ENCODE data around the gene CLEC4E. TPM values are rescaled to one million over a fixed set of nuclear protein-coding genes. Genes with fewer than 3 reads are reported as not detected.
"Not testable (repeated sequence)": the region's sequence is repeated elsewhere in the genome, so short reads cannot be mapped to it uniquely, and the experiment has no call there.

Gene CLEC4E, protein sequence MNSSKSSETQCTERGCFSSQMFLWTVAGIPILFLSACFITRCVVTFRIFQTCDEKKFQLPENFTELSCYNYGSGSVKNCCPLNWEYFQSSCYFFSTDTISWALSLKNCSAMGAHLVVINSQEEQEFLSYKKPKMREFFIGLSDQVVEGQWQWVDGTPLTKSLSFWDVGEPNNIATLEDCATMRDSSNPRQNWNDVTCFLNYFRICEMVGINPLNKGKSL
- 1 to 10 TPM; 1.1 to 8.2 (median 5.5) TPM for polyA plus RNA-seq

DNA sequence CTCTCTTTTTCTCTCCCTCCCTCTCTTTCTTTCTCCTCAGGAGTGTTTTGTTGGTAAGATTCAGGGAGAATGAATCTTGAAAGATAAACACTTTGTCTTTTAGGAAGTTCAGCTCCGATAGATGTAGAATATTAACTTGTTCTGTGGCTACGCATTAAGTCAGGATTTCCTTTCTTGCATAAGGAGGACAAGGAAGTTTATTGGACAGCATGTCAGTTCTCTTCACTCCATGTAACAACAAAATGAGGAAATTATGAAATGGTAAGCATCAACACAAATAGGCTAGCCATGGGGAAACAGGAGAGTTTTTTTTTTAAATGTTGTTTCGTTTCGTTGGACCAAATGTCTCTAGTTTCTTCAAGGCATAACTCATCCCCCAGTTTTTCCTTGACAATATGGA lies at the start of gene CLEC4E:
CLEC4E (minus strand) TSS at position 75 of the 400 bp plus-strand sequence. CDS start 108 bp downstream, outside the sequence.
- not testable (repeated sequence) for H3K27ac ChIP-seq (ENCODE audit: low read depth, low read length)
- WGBS, 3 donors, result 23 to 36% (median 34%) methylated on average over 4 of the region's 4 CpGs

DNA sequence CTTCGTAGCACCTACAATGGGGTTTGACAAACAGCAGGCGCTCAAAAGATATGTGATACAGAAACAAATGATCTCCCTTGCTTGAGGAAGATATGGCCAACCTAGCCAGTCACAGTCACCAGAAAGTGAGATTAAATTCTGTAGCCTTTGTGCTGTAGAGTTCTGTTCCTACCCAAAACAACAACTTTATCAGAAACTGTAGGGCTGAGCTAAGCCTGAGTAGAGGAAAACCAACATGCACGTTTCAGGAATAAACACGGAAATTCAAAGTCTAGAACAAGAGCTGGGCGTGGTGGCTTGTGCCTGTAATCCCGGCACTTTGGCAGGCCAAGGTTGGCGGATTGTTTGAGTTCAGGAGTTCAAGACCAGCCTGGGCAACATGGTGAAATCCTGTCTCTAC lies 49.0 kb upstream of the CLEC4E start:
- no peak overlapping the region for H3K27ac ChIP-seq (ENCODE audit: low read depth, low read length)
- WGBS, 3 donors, result 71 to 89% (median 88%) methylated on average over 7 of the region's 7 CpGs

DNA sequence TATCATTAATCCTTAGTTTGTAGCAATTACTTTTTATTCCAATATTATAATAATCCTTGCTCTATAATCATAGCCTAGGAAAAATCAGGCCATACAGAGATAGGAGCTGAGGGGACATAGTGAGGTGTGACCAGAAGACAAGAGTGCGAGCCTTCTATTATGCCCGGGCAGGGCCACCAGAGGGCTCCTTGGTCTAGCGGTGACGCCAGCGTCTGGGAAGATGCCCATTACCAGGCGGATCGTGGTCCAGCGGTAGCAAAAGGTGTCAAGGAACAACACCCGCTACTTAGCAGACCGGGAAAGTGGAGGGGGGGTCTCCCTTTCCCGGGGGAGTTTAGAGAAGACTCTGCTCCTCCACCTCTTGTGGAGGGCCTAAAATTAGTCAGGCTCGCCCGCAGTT lies 43.8 kb upstream of the CLEC4E start:
- not testable (repeated sequence) for H3K27ac ChIP-seq (ENCODE audit: low read depth, low read length)
- 84 to 92% (median 88%) methylated on average over 13 of the region's 13 CpGs for WGBS, 3 donors

DNA sequence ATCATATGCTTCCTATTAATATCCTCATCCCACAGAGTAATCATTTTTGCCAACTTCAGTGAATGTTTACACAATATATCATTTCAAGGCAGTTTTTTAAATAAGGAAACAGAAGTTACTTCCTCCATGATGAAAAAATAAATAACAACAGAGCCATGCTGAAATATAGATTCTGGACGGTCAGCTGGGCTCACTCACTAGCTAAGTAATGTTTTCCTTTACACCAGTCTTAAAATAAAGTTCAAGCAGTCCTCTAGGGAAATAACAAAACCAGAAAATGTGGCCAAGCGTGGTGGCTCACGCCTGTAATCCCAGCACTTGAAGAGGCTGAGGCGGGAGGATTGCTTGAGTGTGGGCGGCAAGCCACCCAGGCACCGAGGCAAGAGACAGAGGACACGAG lies 43.3 kb upstream of the CLEC4E start:
- no peak overlapping the region for H3K27ac ChIP-seq (ENCODE audit: low read depth, low read length)
- WGBS, 3 donors, result 44 to 75% (median 61%) methylated on average over 7 of the region's 7 CpGs

DNA sequence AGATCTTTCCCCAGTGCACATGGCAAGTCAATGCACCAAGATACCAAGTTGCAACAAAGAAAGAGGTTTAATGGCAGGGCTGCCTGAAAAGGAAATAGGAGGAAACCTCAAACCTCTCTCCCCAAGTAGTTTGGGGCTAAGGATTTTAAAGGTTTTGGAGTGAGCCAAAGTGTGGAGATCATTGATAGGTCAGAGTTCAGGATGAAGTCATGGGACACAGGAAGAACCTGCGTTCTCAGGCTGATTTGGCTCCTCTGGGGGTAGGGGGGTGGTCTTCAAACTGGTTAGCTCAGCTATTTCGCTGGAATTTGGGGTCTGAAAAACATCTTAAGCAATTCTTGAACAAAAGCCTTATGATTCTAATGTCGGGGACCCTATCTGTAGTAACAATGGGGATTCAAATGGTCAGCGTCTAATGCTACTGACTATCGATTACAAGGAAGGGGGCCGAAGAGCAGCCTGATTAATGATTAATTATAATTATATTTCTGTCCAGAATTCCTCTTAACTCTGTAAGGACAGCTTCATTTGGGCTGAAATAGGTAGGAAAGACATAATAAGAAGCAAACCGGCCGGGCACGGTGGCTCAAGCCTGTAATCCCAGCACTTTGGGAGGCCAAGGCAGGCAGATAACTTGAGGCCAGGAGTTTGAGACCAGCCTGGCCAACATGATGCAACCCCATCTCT lies 40.5 kb upstream of the CLEC4E start:
- no peak overlapping the region for H3K27ac ChIP-seq (ENCODE audit: low read depth, low read length)
- 31 to 73% (median 69%) methylated on average over 9 of the region's 9 CpGs for WGBS, 3 donors

DNA sequence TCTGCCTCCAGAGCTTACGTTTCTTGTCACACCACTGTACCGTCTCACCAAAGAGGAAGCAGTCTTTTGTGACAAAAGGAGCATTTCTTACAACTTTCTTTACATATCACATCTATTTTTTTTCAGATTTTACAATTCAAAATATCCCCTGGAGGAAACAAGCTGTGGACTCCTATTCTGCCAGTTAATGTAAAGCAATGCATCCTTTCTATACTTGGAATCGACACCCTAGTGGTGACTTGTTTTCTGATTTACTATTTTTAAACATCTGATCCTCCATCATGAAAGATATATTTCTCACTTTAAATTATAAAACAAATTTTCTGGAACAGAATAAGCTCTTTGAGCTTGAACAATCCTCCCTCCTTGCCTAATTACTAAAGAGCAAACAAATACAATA lies 37.2 kb upstream of the CLEC4E start:
- WGBS, 3 donors, result 71 to 82% (median 74%) methylated on average over 3 of the region's 3 CpGs
- H3K27ac ChIP-seq (ENCODE audit: low read depth, low read length), result no peak overlapping the region

DNA sequence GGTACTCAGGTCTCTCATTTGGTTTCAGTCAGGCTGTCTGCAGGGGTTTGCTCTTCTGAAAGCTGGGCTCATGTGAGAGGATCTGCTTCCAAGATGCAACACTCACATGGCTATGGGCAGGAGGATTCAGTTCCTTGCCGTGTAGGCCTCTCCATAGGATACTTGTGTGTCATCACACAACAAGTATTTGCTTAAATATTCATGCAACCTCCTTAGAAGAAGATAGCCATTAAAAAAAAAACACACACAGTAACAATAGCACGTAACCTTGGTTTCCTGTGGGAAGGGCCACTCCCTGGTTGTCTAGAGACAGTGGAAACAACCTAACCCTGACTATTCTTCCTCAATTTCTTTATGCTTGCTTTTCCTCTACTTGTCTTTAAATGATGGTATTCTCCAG lies 31.8 kb upstream of the CLEC4E start:
- WGBS, 3 donors, result 19 to 64% (median 20%) methylated on average over 2 of the region's 2 CpGs

DNA sequence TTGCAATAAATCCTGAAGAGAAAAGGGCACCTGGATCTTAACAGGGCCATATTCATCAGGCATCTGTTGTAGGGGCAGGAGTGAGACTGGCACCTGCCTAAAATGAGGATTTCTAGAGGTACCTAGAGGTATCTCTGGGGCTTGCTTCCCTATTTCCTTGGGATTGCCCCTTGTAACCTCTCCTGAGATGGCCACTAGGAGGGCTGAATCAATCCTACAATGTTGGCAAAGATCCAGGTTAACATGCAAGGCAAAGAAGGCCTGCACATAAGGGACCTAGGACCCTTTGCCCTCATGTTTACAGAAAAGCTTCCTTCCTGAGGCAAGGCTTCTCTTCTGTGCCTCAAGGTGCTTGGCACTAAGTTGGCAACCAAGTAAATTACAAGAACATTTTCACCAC lies 25.8 kb upstream of the CLEC4E start:
- no peak overlapping the region for H3K27ac ChIP-seq (ENCODE audit: low read depth, low read length)

More for the DNA sequence above, 31.8 kb upstream of the CLEC4E start:
- no peak overlapping the region for H3K27ac ChIP-seq (ENCODE audit: low read depth, low read length)

DNA sequence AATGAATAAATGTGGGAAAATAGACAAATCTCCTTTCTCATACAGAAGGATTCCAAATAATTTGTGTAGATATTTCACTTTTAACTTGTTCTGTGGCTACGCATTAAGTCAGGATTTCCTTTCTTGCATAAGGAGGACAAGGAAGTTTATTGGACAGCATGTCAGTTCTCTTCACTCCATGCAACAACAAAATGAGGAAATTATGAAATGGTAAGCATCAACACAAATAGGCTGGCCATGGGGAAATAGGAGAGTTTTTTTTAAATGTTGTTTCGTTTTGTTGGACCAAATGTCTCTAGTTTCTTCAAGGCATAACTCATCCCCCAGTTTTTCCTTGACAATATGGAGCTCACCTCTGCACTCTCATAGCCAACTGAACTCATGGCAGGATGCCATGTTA lies 25.3 kb upstream of the CLEC4E start:
- 35 to 66% (median 37%) methylated on average over 2 of the region's 2 CpGs for WGBS, 3 donors
- H3K27ac ChIP-seq (ENCODE audit: low read depth, low read length), result not testable (repeated sequence)

DNA sequence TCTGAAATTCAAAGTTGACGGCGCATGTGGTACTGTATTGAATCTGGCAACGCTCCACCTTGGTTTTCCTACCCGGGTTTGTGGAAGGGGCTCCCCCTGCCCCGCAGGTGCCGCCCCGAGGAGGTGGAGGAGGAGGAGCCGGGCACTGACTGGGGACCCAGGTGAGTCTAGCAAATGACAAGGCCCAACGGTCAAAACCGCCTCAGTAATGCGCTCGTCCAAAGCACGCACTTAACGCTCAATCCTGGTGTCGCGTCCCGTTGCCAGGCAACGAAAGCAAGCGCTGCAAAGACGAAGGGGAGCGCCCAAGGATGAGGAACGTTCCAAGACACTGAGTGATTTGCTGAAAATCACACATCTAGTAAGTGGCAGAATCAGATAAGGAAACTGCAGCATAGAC lies 24.0 kb upstream of the CLEC4E start:
- H3K27ac ChIP-seq (ENCODE audit: low read depth, low read length), result no peak overlapping the region
- 44 to 71% (median 66%) methylated on average over 22 of the region's 22 CpGs for WGBS, 3 donors

DNA sequence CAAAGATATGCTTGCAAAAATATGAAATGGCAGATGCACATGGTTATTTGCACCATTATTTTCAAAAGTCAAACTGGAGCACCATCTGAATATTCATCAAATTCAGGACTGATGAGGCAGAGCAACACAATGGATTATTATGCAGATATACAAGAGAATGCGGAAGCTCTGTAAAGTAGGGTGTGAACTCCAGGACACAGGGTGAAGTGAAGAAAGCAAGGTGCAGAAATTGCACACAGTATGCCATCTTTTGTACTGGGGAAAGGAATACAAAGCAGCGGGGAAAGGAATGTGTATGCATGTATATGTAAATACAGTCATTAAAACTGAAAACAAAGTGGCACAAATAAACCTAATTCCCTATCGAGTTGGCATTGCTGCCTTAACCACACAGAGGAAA lies 22.7 kb upstream of the CLEC4E start:
- 57 to 76% (median 74%) methylated on average over 3 of the region's 3 CpGs for WGBS, 3 donors
- H3K27ac ChIP-seq (ENCODE audit: low read depth, low read length), result no peak overlapping the region

DNA sequence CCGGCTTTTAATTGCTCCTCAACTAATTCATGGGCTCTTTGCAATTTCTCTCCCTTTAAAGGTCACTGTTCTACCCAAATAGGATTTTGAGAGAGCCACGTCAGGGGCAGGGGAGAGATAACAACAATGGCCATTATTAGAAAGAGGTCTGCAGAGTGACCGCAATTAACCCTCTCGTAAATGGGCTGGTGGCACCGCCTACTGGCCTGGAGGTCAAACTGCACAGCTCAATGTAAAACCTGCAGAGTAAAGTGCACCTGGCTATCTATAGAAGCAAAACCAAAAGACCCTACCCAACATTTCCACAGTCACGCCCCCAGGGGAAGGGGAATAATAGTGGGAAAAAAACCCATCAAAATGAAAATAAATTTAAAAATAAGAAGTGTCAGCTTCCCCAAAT lies 21.6 kb upstream of the CLEC4E start:
- no peak overlapping the region for H3K27ac ChIP-seq (ENCODE audit: low read depth, low read length)
- 58 to 95% (median 92%) methylated on average over 6 of the region's 6 CpGs for WGBS, 3 donors

DNA sequence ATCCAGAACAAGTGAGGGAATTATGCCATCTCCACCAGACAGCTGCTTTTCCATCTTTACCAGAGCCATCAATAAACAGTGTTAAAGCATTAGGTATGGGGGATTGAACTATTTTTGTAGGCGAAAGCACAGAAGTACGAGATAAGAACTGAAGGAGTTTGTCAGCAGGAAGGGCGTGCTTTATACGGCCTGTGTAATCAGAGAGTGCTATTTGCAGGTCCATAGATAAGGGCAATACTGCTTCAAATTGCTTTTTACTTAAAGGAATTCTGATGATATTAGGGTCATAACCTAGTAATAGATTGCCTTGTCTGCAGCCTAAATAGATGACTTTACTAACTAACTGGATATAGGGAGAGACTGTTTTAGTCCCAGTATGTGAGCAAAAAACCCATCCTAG lies 20.3 kb upstream of the CLEC4E start:
- 42 to 71% (median 62%) methylated on average over 4 of the region's 4 CpGs for WGBS, 3 donors

DNA sequence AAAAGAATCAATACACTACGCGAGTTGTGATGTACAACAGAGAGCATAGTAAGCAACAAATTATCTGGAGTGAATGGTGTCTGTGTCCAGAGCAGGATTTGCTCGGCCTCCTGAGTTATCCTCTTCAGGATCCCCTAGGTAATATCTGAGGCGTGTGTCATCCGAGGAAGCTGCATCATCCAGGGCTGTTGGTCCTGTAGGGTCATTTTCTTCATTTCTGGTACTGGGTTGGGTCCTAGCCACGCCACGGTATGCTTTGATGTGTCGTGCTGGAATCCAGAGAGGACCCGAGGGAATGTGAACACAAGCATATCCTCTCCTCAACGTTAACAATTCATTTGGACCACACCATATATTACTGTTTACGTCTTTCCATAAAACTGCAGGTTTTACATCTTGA lies 19.0 kb upstream of the CLEC4E start:
- WGBS, 3 donors, result 75 to 78% (median 77%) methylated on average over 11 of the region's 11 CpGs
- no peak overlapping the region for H3K27ac ChIP-seq (ENCODE audit: low read depth, low read length)

More for the DNA sequence above, 20.3 kb upstream of the CLEC4E start:
- H3K27ac ChIP-seq (ENCODE audit: low read depth, low read length), result no peak overlapping the region

DNA sequence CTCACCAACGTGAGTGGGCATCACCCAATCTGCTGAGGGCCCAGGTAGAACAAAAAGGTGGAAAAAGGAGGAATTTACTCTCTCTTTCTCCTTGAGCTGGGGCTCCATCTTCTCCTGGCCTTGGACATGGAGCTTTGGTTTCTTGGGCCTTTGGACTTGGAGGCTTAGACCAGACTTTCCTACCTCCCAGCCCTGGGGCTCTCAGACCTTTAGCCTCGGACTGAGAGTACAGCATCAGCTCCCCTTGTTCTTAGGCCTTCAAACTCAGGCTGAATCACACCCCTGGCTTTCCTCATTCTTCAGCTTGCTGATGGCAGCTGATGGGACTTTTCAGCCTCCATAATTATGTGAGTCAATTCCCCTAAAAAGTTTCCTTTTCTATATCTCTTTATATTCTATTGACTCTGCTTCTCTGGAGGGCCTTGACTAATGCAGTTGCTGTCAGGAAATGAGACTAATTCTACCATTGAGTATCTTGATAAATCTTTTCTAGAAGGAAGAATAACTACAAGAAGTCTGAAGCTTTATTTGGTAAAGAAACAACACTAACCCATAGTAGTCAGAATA lies 15.9 kb upstream of the CLEC4E start:
- WGBS, 3 donors, result 71 to 84% (median 79%) methylated on average over 2 of the region's 2 CpGs
- H3K27ac ChIP-seq (ENCODE audit: low read depth, low read length), result no peak overlapping the region

DNA sequence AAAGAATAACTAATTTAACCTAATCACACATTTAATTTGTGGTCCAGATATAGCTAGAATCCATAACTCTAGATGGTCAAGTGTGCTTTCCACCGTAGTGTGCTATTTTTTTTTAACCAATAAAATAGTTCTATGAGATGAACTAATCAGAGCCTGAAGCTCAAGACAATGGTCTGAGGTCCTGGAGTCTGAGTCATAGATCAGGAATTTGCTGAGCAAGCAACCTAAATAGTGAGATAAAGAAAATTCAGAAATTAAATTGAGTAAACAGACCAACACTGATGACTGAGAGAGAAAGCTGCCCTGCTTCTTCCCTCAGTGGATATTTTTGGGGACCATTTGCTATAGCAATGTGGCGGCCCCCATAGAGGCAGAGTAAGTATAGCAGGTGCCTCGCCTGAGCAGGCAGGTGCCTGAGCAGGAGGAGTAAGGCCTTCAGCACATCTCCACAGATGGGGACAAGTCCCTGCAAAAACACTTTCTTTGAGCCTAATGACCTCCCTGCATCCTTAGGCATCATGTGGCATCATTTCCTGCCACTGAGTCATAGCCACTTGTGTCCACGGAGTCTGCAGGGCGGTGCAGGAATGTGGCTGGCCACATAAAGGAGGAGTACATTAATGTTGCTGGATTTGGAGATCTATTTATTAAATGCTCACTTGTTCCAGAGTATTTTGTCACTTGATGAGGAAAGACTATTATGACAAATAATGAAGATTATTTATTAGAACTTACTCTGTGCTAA lies 13.9 kb upstream of the CLEC4E start:
- 80 to 90% (median 82%) methylated on average over 5 of the region's 5 CpGs for WGBS, 3 donors
- H3K27ac ChIP-seq (ENCODE audit: low read depth, low read length), result no peak overlapping the region

DNA sequence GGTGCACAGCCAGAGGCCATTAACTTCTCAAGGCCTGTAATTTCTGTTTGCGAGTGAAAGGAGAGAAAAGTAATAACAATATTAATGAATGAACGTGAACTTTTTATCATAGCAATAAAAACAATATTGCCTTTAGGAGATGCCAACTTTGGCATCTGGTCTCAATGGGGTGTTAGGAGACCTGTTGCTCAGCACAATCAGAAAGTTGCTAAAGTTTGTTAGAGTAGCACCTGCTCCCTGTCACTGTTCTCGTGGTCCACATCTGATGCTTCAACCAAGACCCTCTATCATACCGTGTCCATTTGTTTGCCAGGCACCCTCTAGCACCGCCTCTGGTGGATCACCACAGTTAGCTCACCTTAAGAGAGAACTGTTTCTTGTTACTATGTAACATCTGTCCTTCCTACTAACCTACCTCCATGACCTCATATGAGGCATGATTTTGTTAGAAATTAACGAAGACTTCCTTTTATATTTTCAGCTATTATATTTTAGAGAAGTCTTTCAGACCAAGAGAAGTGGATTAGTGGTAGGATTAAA lies 12.5 kb upstream of the CLEC4E start:
- 57 to 76% (median 74%) methylated on average over 6 of the region's 6 CpGs for WGBS, 3 donors
- no peak overlapping the region for H3K27ac ChIP-seq (ENCODE audit: low read depth, low read length)

DNA sequence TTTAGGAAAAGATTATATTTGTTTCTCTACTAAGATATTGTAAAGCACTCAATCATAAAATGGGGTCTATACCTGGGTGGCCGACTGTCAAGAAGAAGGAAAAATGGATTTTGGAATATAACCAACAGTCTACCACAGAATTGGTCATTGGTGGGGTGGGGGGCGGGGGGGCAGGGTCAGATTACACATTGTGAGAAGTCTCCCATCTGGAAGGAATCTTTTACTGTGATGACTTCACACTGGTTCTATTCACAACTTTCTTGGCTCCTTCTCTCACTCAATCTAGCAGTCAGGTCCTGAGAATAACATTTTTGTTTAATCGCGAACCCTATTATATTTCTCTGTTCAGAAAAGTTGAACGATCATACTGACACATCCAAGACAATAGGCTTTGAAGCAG lies 8.7 kb upstream of the CLEC4E start:
- 27 to 83% (median 80%) methylated on average over 5 of the region's 5 CpGs for WGBS, 3 donors
- no peak overlapping the region for H3K27ac ChIP-seq (ENCODE audit: low read depth, low read length)

DNA sequence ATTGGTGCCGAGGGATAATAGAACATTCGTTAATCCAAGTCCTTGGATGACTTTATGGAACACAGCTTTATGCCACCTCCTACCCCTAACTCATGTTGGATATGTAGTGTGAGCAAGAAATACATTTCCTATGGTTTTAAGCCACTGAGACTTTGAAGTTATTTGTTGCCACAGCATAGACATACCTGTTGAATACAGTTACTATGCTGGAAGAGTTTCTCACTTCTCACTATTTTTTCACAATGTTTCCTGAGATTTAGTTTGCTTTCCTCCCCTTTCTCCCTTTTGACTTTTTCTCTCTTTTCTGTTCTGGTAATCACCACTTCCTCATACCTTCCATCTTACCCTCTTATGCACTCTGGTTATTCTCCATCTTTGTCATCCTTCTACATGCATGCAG lies 7.5 kb upstream of the CLEC4E start:
- H3K27ac ChIP-seq (ENCODE audit: low read depth, low read length), result no peak overlapping the region
- 86 to 95% (median 94%) methylated on average over 2 of the region's 2 CpGs for WGBS, 3 donors

Data from adipose tissue (tissue), 3 donors.